ENCODE results near the gene PITPNM1.

DNA sequence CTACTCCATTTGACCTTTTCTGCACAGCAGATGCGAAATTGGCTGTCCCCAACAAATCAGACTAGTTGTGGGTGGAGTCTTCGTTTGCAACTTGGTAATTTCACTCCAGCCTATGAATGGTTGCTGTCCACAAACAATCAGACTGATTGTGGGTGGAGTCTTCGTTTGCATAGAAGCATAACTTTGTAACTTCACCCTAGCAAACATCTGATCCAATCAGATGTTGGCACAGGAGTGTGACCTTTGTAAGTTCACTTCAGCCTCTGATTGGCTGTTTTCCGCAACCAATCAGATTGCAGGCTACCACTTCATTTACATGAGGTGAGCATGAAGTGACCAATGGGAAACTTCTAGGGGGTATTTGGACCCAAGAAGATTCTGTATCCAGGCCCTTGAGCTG, 34.4 kb upstream of the PITPNM1 start:
- TF ChIP-seq CTCF (IDR thresholded peaks at IDR 0.05) = no peak
- TF ChIP-seq POLR2A (IDR thresholded peaks at IDR 0.05) = no peak
